Large intestine (tissue), 3 donors: ENCODE results near the gene MYRIP. TPM values are rescaled to one million over a fixed set of nuclear protein-coding genes. Genes with fewer than 3 reads are reported as not detected.

Experiments
- DNase-seq, 2 donors: peaks; one replicate each; pipeline versions ENCODE4 v3.0.0 to v3.0.0-alpha.2; 2013
- H3K27ac ChIP-seq: one replicate; pipeline ENCODE4 v1.5.1; 2013; ENCODE audit warnings: low read length
- H3K27me3 ChIP-seq: 2 replicates; pipeline ENCODE4 v1.6.1; 2013; ENCODE audit warnings: low read length; ENCODE audit not compliant: control insufficient read depth, insufficient read depth
- H3K36me3 ChIP-seq: 2 replicates; pipeline ENCODE4 v1.6.1; 2013; ENCODE audit warnings: low read length; ENCODE audit not compliant: control insufficient read depth, insufficient read depth
- H3K4me1 ChIP-seq: one replicate; pipeline ENCODE4 v1.6.1; 2013; ENCODE audit warnings: low read length; ENCODE audit not compliant: control insufficient read depth, insufficient read depth
- H3K4me3 ChIP-seq: one replicate; pipeline ENCODE4 v1.5.1; 2013; ENCODE audit warnings: low read length
- H3K9me3 ChIP-seq: one replicate; pipeline ENCODE4 v1.6.1; 2013; ENCODE audit warnings: mild to moderate bottlenecking, low read depth, low read length, moderate library complexity; ENCODE audit not compliant: control insufficient read depth
- WGBS: methylation state at CpG from one replicate; pipeline ENCODE4 v1.1.5; 2013; ENCODE audit warnings: low lambda C conversion rate; ENCODE audit not compliant: insufficient coverage; 5-methylcytosine and 5-hydroxymethylcytosine counted together
- polyA plus RNA-seq: library from polyadenylated mRNA; unstranded; fragments of 120-200 nt; gene quantifications from one replicate; pipeline ENCODE4 v1.2.1, GENCODE V29; 2013

Gene MYRIP
- polyA plus RNA-seq, 1 donor: 3.1 TPM

DNA sequence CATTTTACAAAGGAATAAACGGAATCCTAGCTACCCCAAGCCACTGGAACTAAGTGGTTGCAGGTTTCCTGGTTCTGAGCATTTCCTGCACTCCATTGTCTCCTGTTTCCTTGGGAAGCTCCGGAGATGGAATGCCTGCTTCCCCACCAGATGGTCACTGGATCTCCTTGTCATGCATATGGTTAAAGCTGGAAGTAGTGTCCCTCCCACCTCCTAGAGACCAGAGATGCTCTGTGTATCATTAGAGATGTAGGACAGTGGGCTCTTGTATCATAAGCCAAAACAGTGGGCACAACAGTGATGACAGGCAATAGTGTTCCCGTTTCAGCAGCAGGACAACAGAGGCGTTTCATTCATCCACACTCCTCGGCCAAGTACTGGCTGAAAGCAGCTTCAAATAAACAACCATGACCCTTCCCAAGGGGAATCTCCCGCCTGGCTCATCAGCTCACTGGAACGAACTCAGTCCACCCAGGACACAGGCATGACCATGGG is 363.9 kb downstream of the MYRIP start:
- no CpG with 5 or more reads among the region's 7 CpGs for WGBS

DNA sequence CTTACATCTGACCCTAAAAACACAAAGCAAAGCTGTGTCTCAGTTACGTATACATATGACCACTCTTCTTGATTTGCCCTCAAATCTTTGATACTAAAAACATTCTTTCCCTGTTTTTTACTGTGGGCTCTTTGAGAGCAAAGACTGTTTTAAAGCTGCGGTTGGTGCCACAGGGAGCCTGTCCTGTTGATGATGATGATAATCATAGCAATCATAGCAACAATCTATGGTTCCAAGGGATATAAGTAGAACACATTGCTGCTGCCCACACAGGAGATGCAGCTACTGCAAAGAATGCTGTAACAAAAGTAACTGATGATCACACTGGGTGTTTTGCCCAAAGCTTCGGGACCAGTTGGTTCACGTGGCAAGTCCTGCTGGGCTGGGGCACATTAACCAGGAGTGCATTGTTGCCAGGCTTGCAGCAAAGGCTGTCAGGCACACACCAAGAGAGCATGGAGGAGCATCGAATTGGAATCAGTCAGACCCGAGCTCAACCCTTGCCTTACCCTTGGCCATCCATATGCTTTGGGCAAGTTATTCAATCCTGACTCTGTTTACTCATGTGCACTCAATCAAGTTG is 368.7 kb downstream of the MYRIP start:
- Histone ChIP-seq H3K27ac (no peak overlapping the region), H3K9me3 (no peaks in the 10 kb centered on the region), H3K4me3 (no peak overlapping the region), H3K27me3 (no peaks in the 10 kb centered on the region), H3K4me1 (no peaks in the 10 kb centered on the region), H3K36me3 (no peaks in the 10 kb centered on the region)
- 100% methylated on average over 1 of the region's 6 CpGs for WGBS
- DNase-seq: no peak

More for the DNA sequence above, 363.9 kb downstream of the MYRIP start:
- no peaks in the 10 kb centered on the region for H3K9me3 ChIP-seq
- no peak for DNase-seq
- no peaks in the 10 kb centered on the region for H3K4me1 ChIP-seq
- H3K27me3 ChIP-seq: no peaks in the 10 kb centered on the region
- no peak overlapping the region for H3K4me3 ChIP-seq
- no peak overlapping the region for H3K27ac ChIP-seq
- no peaks in the 10 kb centered on the region for H3K36me3 ChIP-seq

GRCh38 chr3:40179016-40179415 is 369.6 kb downstream of the MYRIP start:
- Histone ChIP-seq H3K27me3 (no peaks in the 10 kb centered on the region), H3K4me3 (no peak overlapping the region), H3K36me3 (no peaks in the 10 kb centered on the region), H3K27ac (no peak overlapping the region), H3K4me1 (no peaks in the 10 kb centered on the region), H3K9me3 (no peaks in the 10 kb centered on the region)
- DNase-seq: peak; percentile 42 to 54
- WGBS: 0% methylated on average over 1 of the region's 3 CpGs

DNA sequence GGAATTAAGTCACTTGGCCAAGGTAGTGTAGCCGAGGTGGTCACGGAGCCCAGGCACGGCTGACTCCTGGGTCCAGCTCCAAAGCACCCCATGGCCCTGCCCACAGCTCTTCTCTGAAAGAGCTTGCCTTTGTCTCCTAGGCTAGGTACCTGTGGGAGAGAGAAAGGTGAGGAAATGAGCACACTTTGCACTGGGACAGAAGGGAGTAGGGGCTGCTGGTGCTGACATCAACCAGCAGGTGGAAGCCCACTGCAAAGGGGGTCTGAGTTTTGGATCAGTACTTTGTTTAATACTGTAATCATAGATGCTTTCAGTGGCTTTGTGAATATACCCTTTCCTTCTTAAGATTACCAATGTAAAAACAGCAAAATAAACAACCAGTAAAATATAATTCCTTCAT is 371.8 kb downstream of the MYRIP start:
- WGBS: no CpG with 5 or more reads among the region's 3 CpGs
- Histone ChIP-seq H3K27ac (no peak overlapping the region), H3K27me3 (no peaks in the 10 kb centered on the region), H3K36me3 (no peaks in the 10 kb centered on the region), H3K4me1 (no peaks in the 10 kb centered on the region), H3K9me3 (no peaks in the 10 kb centered on the region), H3K4me3 (no peak overlapping the region)
- no peak for DNase-seq

DNA sequence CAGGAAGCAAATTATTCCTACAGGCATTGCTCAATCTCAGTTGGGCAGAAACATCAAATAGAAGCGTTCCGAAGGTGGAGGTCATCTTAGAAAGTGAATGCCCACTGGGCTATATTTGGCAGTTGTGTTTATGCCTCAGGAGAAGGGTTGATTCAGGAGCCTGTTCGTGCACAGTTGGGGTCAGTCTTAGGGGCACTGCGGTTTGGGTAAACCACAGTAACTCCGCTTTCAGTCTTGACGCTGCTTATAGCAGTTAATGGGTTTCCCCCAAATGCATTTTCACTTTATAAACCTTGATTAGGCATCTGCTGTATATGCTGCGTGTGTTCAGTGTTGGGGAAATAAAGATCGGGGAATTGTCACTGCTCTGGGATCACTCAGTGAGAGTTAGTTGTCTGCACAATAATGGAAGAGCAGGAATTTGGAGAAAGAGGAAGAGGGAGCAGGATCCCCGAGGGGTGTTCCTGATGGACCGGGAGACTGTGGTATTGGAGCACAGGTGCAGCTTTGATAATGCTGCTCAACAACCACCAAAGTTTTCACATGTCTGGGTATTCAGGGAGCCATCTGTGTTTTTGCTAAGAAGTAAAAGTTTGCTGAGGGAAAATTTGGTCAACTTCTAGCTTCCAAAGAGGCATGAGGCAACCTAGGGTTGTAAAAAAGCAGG is 375.8 kb downstream of the MYRIP start:
- 82% methylated on average over 2 of the region's 10 CpGs for WGBS

GRCh38 chr3:40186508-40186907 is 377.1 kb downstream of the MYRIP start:
- WGBS: no CpG with 5 or more reads among the region's 2 CpGs
- Histone ChIP-seq H3K27me3 (no peaks in the 10 kb centered on the region), H3K9me3 (no peaks in the 10 kb centered on the region), H3K36me3 (no peaks in the 10 kb centered on the region), H3K27ac (no peak overlapping the region), H3K4me3 (no peak overlapping the region), H3K4me1 (no peaks in the 10 kb centered on the region)
- no peak for DNase-seq

More for the DNA sequence above, 375.8 kb downstream of the MYRIP start:
- H3K36me3 ChIP-seq: no peaks in the 10 kb centered on the region
- H3K4me3 ChIP-seq: no peak overlapping the region
- no peaks in the 10 kb centered on the region for H3K4me1 ChIP-seq
- H3K27ac ChIP-seq: no peak overlapping the region
- no peaks in the 10 kb centered on the region for H3K27me3 ChIP-seq
- DNase-seq: no peak
- H3K9me3 ChIP-seq: no peaks in the 10 kb centered on the region

- DNase-seq: no peak
- WGBS: no CpG with 5 or more reads among the region's 3 CpGs
- Histone ChIP-seq H3K36me3 (no peaks in the 10 kb centered on the region), H3K9me3 (no peaks in the 10 kb centered on the region), H3K4me3 (no peak overlapping the region), H3K27ac (no peak overlapping the region), H3K27me3 (no peaks in the 10 kb centered on the region), H3K4me1 (no peaks in the 10 kb centered on the region)
Observed at GRCh38 chr3:40187945-40188344, 378.5 kb downstream of the MYRIP start.

DNA sequence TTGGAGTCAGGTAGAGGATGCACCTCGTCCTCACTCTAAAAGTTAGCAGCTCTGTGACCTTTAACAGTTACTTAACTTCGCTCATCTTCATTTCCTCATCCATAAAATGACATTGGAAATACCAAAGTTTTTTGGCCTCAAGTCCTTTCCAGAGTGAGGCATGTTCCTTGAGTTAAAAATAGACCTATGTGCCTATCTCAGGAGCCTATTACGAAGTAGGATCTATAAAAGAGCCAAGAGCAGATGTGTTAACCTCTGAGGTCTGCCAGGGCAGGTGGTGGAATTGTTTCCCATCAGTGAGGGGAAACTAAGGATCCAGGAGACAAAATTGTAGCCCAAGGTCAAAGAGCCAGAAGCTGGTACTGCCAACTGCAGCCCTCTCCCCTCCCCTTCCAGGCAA is 379.7 kb downstream of the MYRIP start:
- H3K36me3 ChIP-seq: no peaks in the 10 kb centered on the region
- no peak for DNase-seq
- H3K27ac ChIP-seq: no peak overlapping the region
- H3K4me3 ChIP-seq: no peak overlapping the region
- 100% methylated on average over 2 of the region's 3 CpGs for WGBS
- no peaks in the 10 kb centered on the region for H3K27me3 ChIP-seq
- H3K9me3 ChIP-seq: no peaks in the 10 kb centered on the region
- no peaks in the 10 kb centered on the region for H3K4me1 ChIP-seq

- Histone ChIP-seq H3K9me3 (no peaks in the 10 kb centered on the region), H3K27ac (no peak overlapping the region), H3K36me3 (no peaks in the 10 kb centered on the region), H3K27me3 (no peaks in the 10 kb centered on the region), H3K4me1 (no peaks in the 10 kb centered on the region), H3K4me3 (no peak overlapping the region)
- no peak for DNase-seq
- WGBS: no CpG with 5 or more reads among the region's 13 CpGs
Observed at GRCh38 chr3:40190056-40190455, 380.6 kb downstream of the MYRIP start.

DNA sequence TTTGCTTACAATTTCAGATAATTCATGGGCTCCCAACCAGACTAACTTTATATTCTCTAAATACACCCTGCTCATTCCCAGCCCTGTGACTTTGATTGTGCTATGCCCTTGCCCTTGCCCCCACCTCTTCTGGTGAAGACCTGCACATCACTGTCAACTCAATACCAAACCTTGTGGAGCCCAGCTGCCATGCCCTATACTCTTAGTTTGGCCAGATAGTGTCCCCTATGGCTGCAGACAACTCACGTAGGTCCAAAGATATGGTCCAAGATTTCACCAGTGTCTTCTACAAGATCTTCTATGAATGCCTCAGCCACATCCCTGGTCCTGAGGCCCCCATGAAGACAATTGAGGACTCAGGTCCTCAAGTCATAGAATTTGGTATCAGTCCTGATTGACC is 381.8 kb downstream of the MYRIP start:
- Histone ChIP-seq H3K36me3 (no peaks in the 10 kb centered on the region), H3K9me3 (no peaks in the 10 kb centered on the region), H3K4me1 (no peaks in the 10 kb centered on the region), H3K27me3 (no peaks in the 10 kb centered on the region), H3K4me3 (no peak overlapping the region), H3K27ac (no peak overlapping the region)
- DNase-seq: no peak
- WGBS: no CpG with 5 or more reads among the region's 1 CpG
